Ovary (tissue), 9 donors: ENCODE measurements around the gene HSPA1L. TPM values are rescaled to one million over a fixed set of nuclear protein-coding genes. Genes with fewer than 3 reads are reported as not detected.
A peak's percentile ranks its signal among the peaks of the same experiment; 100 is the strongest.
"Not testable (repeated sequence)": the region's sequence is repeated elsewhere in the genome, so short reads cannot be mapped to it uniquely, and the experiment has no call there.

Experiments
- DNase-seq, 5 donors: peaks; one replicate each; pipeline ENCODE4 v3.0.0-alpha.2; 2019 to 2020
- H3K27ac ChIP-seq, 2 donors: fragments of 200-600 bp; one replicate each; pipeline versions ENCODE4 v1.5.1 to v1.8.0; 2019 to 2022
- H3K27me3 ChIP-seq: fragments of 200-600 bp; one replicate; pipeline ENCODE4 v1.8.0; 2022
- H3K36me3 ChIP-seq: fragments of 200-600 bp; sonication (generic); one replicate; pipeline ENCODE4 v1.5.1; 2019
- H3K4me1 ChIP-seq: one replicate; pipeline ENCODE4 v1.8.1; 2013; ENCODE audit warnings: mild to moderate bottlenecking, moderate library complexity; ENCODE audit not compliant: insufficient read depth
- H3K4me3 ChIP-seq: fragments of 200-600 bp; sonication (generic); one replicate; pipeline ENCODE4 v1.5.1; 2017
- H3K9me3 ChIP-seq, 2 donors: fragments of 200-600 bp in 1 of 2; sonication (generic) in 1 of 2; one replicate each; pipeline versions ENCODE4 v1.5.1 to v1.8.1; 2013 to 2019; ENCODE audit warnings: mild to moderate bottlenecking in 1 of 2, moderate library complexity in 1 of 2
- CTCF ChIP-seq, 3 donors: fragments of 450-650 bp in 2 of 3; fragments of 200-600 bp in 1 of 3; IDR thresholded peaks; one replicate each; pipeline versions ENCODE4 v1.5.1 to v1.8.0; 2016 to 2022; ENCODE audit warnings: antibody characterized with exemption in 3 of 3, mild to moderate bottlenecking in 1 of 3
- EP300 ChIP-seq: sonication (generic); formaldehyde crosslinking; IDR thresholded peaks from one replicate; pipeline ENCODE4 v1.6.1; 2017; ENCODE audit warnings: antibody characterized with exemption
- POLR2A ChIP-seq: fragments of 450-650 bp; IDR thresholded peaks from one replicate; pipeline ENCODE4 v1.6.1; 2017; ENCODE audit warnings: antibody characterized with exemption, mild to moderate bottlenecking, moderate library complexity
- WGBS, 3 donors: extraction: QIAGEN DNeasy Blood & Tissue Kit in 1 of 3; methylation state at CpG; one replicate each; pipeline versions ENCODE4 v1.1.5 to v1.1.7; 2013 to 2017; 5-methylcytosine and 5-hydroxymethylcytosine counted together
- intact Hi-C, 4 donors: fragments of 100-400 bp; cut with DNase I; formaldehyde crosslinking; loops; one replicate each; pipeline versions ENCODE4 v1.11.0 to v1.15.1; 2022 to 2023
- polyA plus RNA-seq, 2 donors: library from polyadenylated mRNA; stranded (reverse); fragments of 200-250 nt in 1 of 2; fragments of 350-450 nt in 1 of 2; fragmentation: Illumina TruSeq in 1 of 2; extraction: RNeasy Lipid Tissue Mini Kit (QIAGEN cat#74804) in 1 of 2; gene quantifications; one replicate each; pipeline ENCODE4 v1.2.3, GENCODE V29; 2013 to 2014
- total RNA-seq, 7 donors: library from RNA; depleted of rRNA in 2 of 7; stranded (reverse); fragments of >200 nt in 2 of 7; fragmentation: NEBNext Ultra II Directional in 3 of 7; extraction: Animal tissue kit (Norgen Biotek cat#: 25700) in 3 of 7; gene quantifications; one replicate each; pipeline versions ENCODE4 v1.1.0 to v1.2.4, GENCODE V29; 2016 to 2023
- donor health status: DM: no; HTN: no; CAD: no; lungs with moderate emphysema.
- donor health status: DM: no; HTN: no; CAD: no.
- donor health status: Bipolar disorder and iron deficiency.
- donor health status: DM: yes; HTN: yes; CAD: no.
- donor health status: DM: no; HTN: no; CAD: no.
- donor health status: DM: yes; HTN: yes; CAD: no.

Gene HSPA1L
- total and polyA plus RNA-seq, 9 donors: 1.3 to 6.1 (median 3.9) TPM

- Histone ChIP-seq H3K27ac (peak overlapping the region; percentile 91 to 96), H3K9me3 (no peaks in the 10 kb centered on the region), H3K27me3 (no peaks in the 10 kb centered on the region), H3K4me3 (no peak overlapping the region), H3K36me3 (no peaks in the 10 kb centered on the region), H3K4me1 (peaks cover 3% of the 10 kb centered on the region)
- WGBS, 3 donors: 49 to 60% (median 52%) methylated on average over 4 of the region's 4 CpGs
- intact Hi-C loops: loop anchor here in 1 of 4 donors (5.0 kb wide), 1 partner anchor 98 kb away; the partner anchor contains the start of gene DDAH2
- TF ChIP-seq CTCF (IDR thresholded peaks at IDR 0.05) (no peak), POLR2A (no peak), EP300 (no peak)
- DNase-seq: no peak
Measured at GRCh38 chr6:31825553-31825952, 10.5 kb upstream of the HSPA1L start.

- H3K4me3 ChIP-seq, H3K36me3 ChIP-seq, intact Hi-C loops, H3K9me3 ChIP-seq, H3K27me3 ChIP-seq, H3K4me1 ChIP-seq: not testable (repeated sequence)
- peak overlapping the region; percentile 18 to 98 for H3K27ac ChIP-seq
- peak in 1 of 5 donors; percentile 14 for DNase-seq
- 91 to 93% (median 93%) methylated on average over 9 of the region's 9 CpGs for WGBS, 3 donors
Measured at GRCh38 chr6:31823592-31824196, 8.6 kb upstream of the HSPA1L start.

- intact Hi-C loops: no loop called here
- H3K27ac ChIP-seq: peak overlapping the region; percentile 90 to 98
- H3K4me3 ChIP-seq: peak overlapping the region; percentile 46
- H3K36me3 ChIP-seq: no peaks in the 10 kb centered on the region
- no peaks in the 10 kb centered on the region for H3K9me3 ChIP-seq
- 1 to 2% (median 2%) methylated on average over 24 to 25 of the region's 25 CpGs for WGBS, 3 donors
- peak; percentile 84 to 92 (median 87) for DNase-seq
- no peaks in the 10 kb centered on the region for H3K27me3 ChIP-seq
- peaks cover 3% of the 10 kb centered on the region for H3K4me1 ChIP-seq
- no peak for TF ChIP-seq CTCF (IDR thresholded peaks at IDR 0.05)
- TF ChIP-seq EP300: peak; percentile 18
- TF ChIP-seq POLR2A: peak; percentile 85
Measured at GRCh38 chr6:31822036-31822821, 7.1 kb upstream of the HSPA1L start.

GRCh38 chr6:31821301-31822035 lies 6.4 kb upstream of the HSPA1L start:
- intact Hi-C loops: no loop called here
- Histone ChIP-seq H3K9me3 (no peaks in the 10 kb centered on the region), H3K27ac (peak overlapping the region; percentile 90 to 98), H3K4me3 (peak overlapping the region; percentile 46), H3K27me3 (no peaks in the 10 kb centered on the region), H3K4me1 (peaks cover 3% of the 10 kb centered on the region), H3K36me3 (no peaks in the 10 kb centered on the region)
- TF ChIP-seq POLR2A (peak; percentile 55), EP300 (no peak), CTCF (IDR thresholded peaks at IDR 0.05) (peak in 1 of 3 donors; percentile 18)
- DNase-seq: peak; percentile 73 to 82 (median 79)
- WGBS, 3 donors: 2 to 3% (median 3%) methylated on average over 39 of the region's 39 CpGs

GRCh38 chr6:31820399-31820798 lies 5.3 kb upstream of the HSPA1L start:
- peak overlapping the region in 1 of 2 donors; percentile 98 for H3K27ac ChIP-seq
- H3K27me3 ChIP-seq, H3K9me3 ChIP-seq, intact Hi-C loops, DNase-seq, H3K4me3 ChIP-seq, H3K36me3 ChIP-seq, H3K4me1 ChIP-seq: not testable (repeated sequence)
- 90 to 92% (median 91%) methylated on average over 10 of the region's 10 CpGs for WGBS, 3 donors
